OCI-LY7 (cell line): ENCODE results near the gene ZNF367.

ENCODE experiments used
- CTCF ChIP-seq: fragments of 200-600 bp; sonication (generic); conservative IDR thresholded peaks from 2 replicates; pipeline ENCODE4 v1.5.1; 2014; ENCODE audit warnings: mild to moderate bottlenecking, antibody characterized with exemption, low read length, moderate library complexity, mixed read lengths
- EZH2phosphoT487 ChIP-seq: fragments of 200-600 bp; sonication (generic); IDR thresholded peaks from 2 replicates; pipeline ENCODE4 v1.6.1; 2018; ENCODE audit warnings: low read depth, borderline replicate concordance, mild to moderate bottlenecking, mixed run types, antibody characterized with exemption, low read length, moderate library complexity, mixed read lengths

GRCh38 chr9:96418920-96419690, 935 bp upstream of the ZNF367 start:
- TF ChIP-seq CTCF, result no peak
- no peak for TF ChIP-seq EZH2phosphoT487
